HepG2 (cell line): ENCODE results near the gene PDCD2L. TPM values are rescaled to one million over a fixed set of nuclear protein-coding genes. Genes with fewer than 3 reads are reported as not detected.

Source experiments
- ATAC-seq: fragments of 200-7000 bp; cut with Tn5 transposase; 3 replicates; pipeline ENCODE4 v1.9.1; 2020; ENCODE audit warnings: mild to moderate bottlenecking, moderate library complexity
- BruUV-seq: library from RNA; stranded (reverse); fragments of 400-500 nt; replicated peaks from 2 replicates; lab custom pipeline; 2021; lab: Mats Ljungman, UMichigan
- CTCF ChIA-PET: fragments of 300-600 bp; formaldehyde crosslinking; extraction: SDS; loops from one replicate; lab custom pipeline; 2021; ENCODE audit warnings: low total read pairs, inconsistent platforms, low intra/inter-chr PET ratio; lab: Yijun Ruan, JAX
- POLR2A ChIA-PET: fragments of 350-600 bp; sonication (Branson Sonifier 250); formaldehyde crosslinking; loops from one replicate; lab custom pipeline; 2020; ENCODE audit warnings: antibody characterized with exemption, inconsistent platforms; lab: Yijun Ruan, JAX
- DNase-seq: peaks from one replicate; pipeline ENCODE4 v3.0.0-alpha.2; 2015; ENCODE audit warnings: low spot score
- FAIRE-seq: peaks from 3 replicates; lab custom pipeline; 2011; peaks lifted over from hg19 to GRCh38; lab: Jason Lieb, UNC
- H2AFZ ChIP-seq: one replicate; pipeline ENCODE4 v1.6.1; 2011; ENCODE audit warnings: low read length, inconsistent platforms
- H3K27ac ChIP-seq: fragments of 300-600 bp; 3 replicates; pipeline ENCODE4 v1.8.0; 2011; ENCODE audit warnings: mixed run types, mild to moderate bottlenecking, mixed read lengths, low read length, inconsistent platforms; ENCODE audit not compliant: insufficient read depth; ENCODE audit errors: extremely low read length
- H3K27me3 ChIP-seq, 2 experiments: fragments of 200-600 bp in 1 of 2; 2 replicates in 1 of 2; 3 replicates in 1 of 2; pipeline versions ENCODE4 v1.6.0 to v1.8.0; 2011; ENCODE audit warnings: low read length in 2 of 2, mild to moderate bottlenecking in 2 of 2, moderate library complexity in 2 of 2, inconsistent platforms in 1 of 2; ENCODE audit not compliant: insufficient read depth in 2 of 2, control insufficient read depth in 1 of 2
- H3K36me3 ChIP-seq, 2 experiments: fragments of 200-600 bp in 1 of 2; replicated peaks in 1 of 2; 2 replicates in 1 of 2; 3 replicates in 1 of 2; pipeline versions ENCODE4 v1.5.1 to v1.8.0; 2011; ENCODE audit warnings: low read length in 2 of 2, inconsistent platforms in 1 of 2; ENCODE audit not compliant: insufficient read depth in 2 of 2, control insufficient read depth in 1 of 2
- H3K4me1 ChIP-seq: 2 replicates; pipeline ENCODE4 v1.5.1; 2012; ENCODE audit warnings: low read length, inconsistent platforms; ENCODE audit not compliant: insufficient read depth
- H3K4me2 ChIP-seq: 2 replicates; pipeline ENCODE4 v1.6.0; 2011; ENCODE audit warnings: low read depth, low read length, inconsistent platforms
- H3K4me3 ChIP-seq, 3 experiments: fragments of 200-600 bp in 1 of 3; sonication (generic), shearing (Covaris generic) in 1 of 3; replicated peaks in 1 of 3; 2 replicates each; pipeline ENCODE4 v1.5.1; 2011 to 2016; ENCODE audit warnings: low read length in 3 of 3, inconsistent platforms in 2 of 3, low read depth in 2 of 3, mild to moderate bottlenecking in 2 of 3, control low read depth in 1 of 3, mixed read lengths in 1 of 3; ENCODE audit not compliant: insufficient read depth in 1 of 3
- H3K79me2 ChIP-seq: one replicate; pipeline ENCODE4 v1.6.1; 2011; ENCODE audit warnings: low read length, inconsistent platforms; ENCODE audit not compliant: insufficient read depth
- H3K9ac ChIP-seq: 2 replicates; pipeline ENCODE4 v1.6.0; 2011; ENCODE audit warnings: mild to moderate bottlenecking, low read depth, low read length, inconsistent platforms; ENCODE audit not compliant: insufficient read depth
- H3K9me3 ChIP-seq: 2 replicates; pipeline ENCODE4 v1.5.1; 2012; ENCODE audit warnings: mild to moderate bottlenecking, low read length
- H4K20me1 ChIP-seq: 2 replicates; pipeline ENCODE4 v1.6.0; 2011; ENCODE audit warnings: inconsistent platforms, mild to moderate bottlenecking, low read length, moderate library complexity; ENCODE audit not compliant: insufficient read depth
- ARHGAP35 ChIP-seq: sonication (generic); formaldehyde crosslinking; IDR thresholded peaks from 2 replicates; pipeline ENCODE4 v1.9.0; 2022; ENCODE audit warnings: mild to moderate bottlenecking, inconsistent platforms, moderate library complexity, missing genetic modification reagents, borderline replicate concordance
- MAZ ChIP-seq, 2 experiments: sonication (generic) in 1 of 2; formaldehyde crosslinking in 1 of 2; IDR thresholded peaks; 2 replicates each; pipeline versions ENCODE4 v1.5.0 to v1.6.1; 2012 to 2020; ENCODE audit warnings: low read depth in 2 of 2, mild to moderate bottlenecking in 2 of 2, borderline replicate concordance in 1 of 2, improper control_type of control experiment in 1 of 2, low read length in 1 of 2, missing genetic modification reagents in 1 of 2, moderate library complexity in 1 of 2
- MIXL1 ChIP-seq: IDR thresholded peaks from 2 replicates; pipeline ENCODE4 v1.6.1; 2016
- MYC ChIP-seq: sonication (generic); formaldehyde crosslinking; IDR thresholded peaks from 2 replicates; pipeline ENCODE4 v1.9.0; 2021; ENCODE audit warnings: missing genetic modification reagents, borderline replicate concordance
- XBP1 ChIP-seq: sonication (generic); formaldehyde crosslinking; IDR thresholded peaks from 2 replicates; pipeline ENCODE4 v1.5.0; 2020; ENCODE audit warnings: missing genetic modification reagents
- ZFY ChIP-seq: sonication (generic); formaldehyde crosslinking; IDR thresholded peaks from 2 replicates; pipeline ENCODE4 v1.4.0; 2020; ENCODE audit warnings: missing genetic modification reagents
- ZMAT3 ChIP-seq: sonication (generic); formaldehyde crosslinking; conservative IDR thresholded peaks from 2 replicates; pipeline ENCODE4 v1.7.0; 2021; ENCODE audit warnings: missing genetic modification reagents
- ZNF678 ChIP-seq: sonication (generic); formaldehyde crosslinking; IDR thresholded peaks from 2 replicates; pipeline ENCODE4 v1.4.0; 2020; ENCODE audit warnings: mild to moderate bottlenecking, missing genetic modification reagents
- ZNF780A ChIP-seq: sonication (generic); formaldehyde crosslinking; IDR thresholded peaks from 2 replicates; pipeline ENCODE4 v1.8.0; 2022; ENCODE audit warnings: mild to moderate bottlenecking, missing genetic modification reagents, moderate library complexity
- WGBS: methylation state at CpG from one replicate; pipeline ENCODE4 v1.1.6; 2017; ENCODE audit warnings: low lambda C conversion rate; 5-methylcytosine and 5-hydroxymethylcytosine counted together
- in situ Hi-C: cut with HindIII; loops from 2 replicates; pipeline ENCODE4 v1.10.0; 2017; ENCODE audit warnings: low pct_unique_long_range_greater_than_20kb; ENCODE audit not compliant: extremely low pct_ligation_motif_present
- intact Hi-C: fragments of 100-400 bp; cut with micrococcal nuclease; formaldehyde crosslinking; loops from one replicate; pipeline ENCODE4 v1.10.0; 2022; ENCODE audit not compliant: unreplicated experiment
- polyA plus RNA-seq, 8 experiments: library from polyadenylated mRNA; depleted of rRNA in 3 of 8; stranded (reverse) in 7 of 8; unstranded in 1 of 8; fragments of >200 nt; fragmentation: Illumina TruSeq in 4 of 8; extraction: Trizol in 4 of 8; gene quantifications; 2 replicates each; pipeline versions ENCODE4 v1.2.1 to v1.2.3, GENCODE V29; 2011 to 2016; ENCODE audit warnings: low read depth in 4 of 8, missing spikeins in 1 of 8, mixed read lengths in 1 of 8; ENCODE audit not compliant: insufficient read depth in 1 of 8
- total RNA-seq, 5 experiments: library from RNA; depleted of rRNA; stranded (reverse); fragments of >200 nt; fragmentation: Illumina TruSeq; extraction: Trizol; gene quantifications; 2 replicates each; pipeline ENCODE4 v1.2.3, GENCODE V29; 2016; ENCODE audit warnings: low read depth in 1 of 5
- TF ChIP-seq, protein P1 (sequence below): fragments of 450-650 bp; IDR thresholded peaks from 2 replicates; pipeline ENCODE4 v1.6.1; 2016
- TF ChIP-seq, protein P2 (sequence below): sonication (generic); formaldehyde crosslinking; IDR thresholded peaks from 2 replicates; pipeline ENCODE4 v1.5.1; 2020; ENCODE audit warnings: mild to moderate bottlenecking, missing genetic modification reagents, moderate library complexity
- TF ChIP-seq, protein P3 (sequence below): sonication (generic); formaldehyde crosslinking; IDR thresholded peaks from 2 replicates; pipeline ENCODE4 v1.4.0; 2020; ENCODE audit warnings: missing genetic modification reagents

Gene PDCD2L
- total and polyA plus RNA-seq, 2 of the 13 experiments (the other 11 are each of a cell fraction or from before 2014, with no cell fraction given): 29.3 to 35.2 TPM

DNA sequence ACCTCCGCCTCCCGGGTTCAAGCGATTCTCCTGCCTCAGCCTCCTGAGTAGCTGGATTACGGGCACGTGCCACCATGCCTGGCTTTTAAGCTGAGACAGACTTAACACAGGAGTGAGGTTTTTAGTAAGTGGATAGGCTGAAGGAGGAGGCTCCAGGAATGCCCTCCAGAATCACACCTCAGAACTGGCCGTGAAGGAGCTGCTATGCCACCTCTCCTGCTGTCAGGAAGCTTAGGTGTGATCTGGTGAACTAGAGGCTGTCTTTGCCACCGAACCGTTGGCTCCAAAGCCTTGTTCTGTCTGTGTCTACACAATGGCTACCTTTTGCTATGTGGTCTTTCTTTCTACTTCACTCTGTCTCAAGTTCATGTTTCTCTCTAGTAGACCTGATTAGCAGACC is 4.2 kb downstream of the PDCD2L start:
- H3K9me3 ChIP-seq: no peaks in the 10 kb centered on the region
- WGBS: 98% methylated on average over 7 of the region's 8 CpGs
- FAIRE-seq: no peak
- no peak for TF ChIP-seq ZNF780A (CRISPR knock-in tag)
- no peak for TF ChIP-seq MYC (CRISPR knock-in tag)
- no peak for TF ChIP-seq MIXL1 (CRISPR knock-in tag)
- TF ChIP-seq ZNF678 (CRISPR knock-in tag): no peak
- TF ChIP-seq, protein P1, sequence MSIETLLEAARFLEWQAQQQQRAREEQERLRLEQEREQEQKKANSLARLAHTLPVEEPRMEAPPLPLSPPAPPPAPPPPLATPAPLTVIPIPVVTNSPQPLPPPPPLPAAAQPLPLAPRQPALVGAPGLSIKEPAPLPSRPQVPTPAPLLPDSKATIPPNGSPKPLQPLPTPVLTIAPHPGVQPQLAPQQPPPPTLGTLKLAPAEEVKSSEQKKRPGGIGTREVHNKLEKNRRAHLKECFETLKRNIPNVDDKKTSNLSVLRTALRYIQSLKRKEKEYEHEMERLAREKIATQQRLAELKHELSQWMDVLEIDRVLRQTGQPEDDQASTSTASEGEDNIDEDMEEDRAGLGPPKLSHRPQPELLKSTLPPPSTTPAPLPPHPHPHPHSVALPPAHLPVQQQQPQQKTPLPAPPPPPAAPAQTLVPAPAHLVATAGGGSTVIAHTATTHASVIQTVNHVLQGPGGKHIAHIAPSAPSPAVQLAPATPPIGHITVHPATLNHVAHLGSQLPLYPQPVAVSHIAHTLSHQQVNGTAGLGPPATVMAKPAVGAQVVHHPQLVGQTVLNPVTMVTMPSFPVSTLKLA: no peak
- no peak for TF ChIP-seq ARHGAP35
- TF ChIP-seq ZFY (CRISPR knock-in tag): no peak
- TF ChIP-seq, protein P2, sequence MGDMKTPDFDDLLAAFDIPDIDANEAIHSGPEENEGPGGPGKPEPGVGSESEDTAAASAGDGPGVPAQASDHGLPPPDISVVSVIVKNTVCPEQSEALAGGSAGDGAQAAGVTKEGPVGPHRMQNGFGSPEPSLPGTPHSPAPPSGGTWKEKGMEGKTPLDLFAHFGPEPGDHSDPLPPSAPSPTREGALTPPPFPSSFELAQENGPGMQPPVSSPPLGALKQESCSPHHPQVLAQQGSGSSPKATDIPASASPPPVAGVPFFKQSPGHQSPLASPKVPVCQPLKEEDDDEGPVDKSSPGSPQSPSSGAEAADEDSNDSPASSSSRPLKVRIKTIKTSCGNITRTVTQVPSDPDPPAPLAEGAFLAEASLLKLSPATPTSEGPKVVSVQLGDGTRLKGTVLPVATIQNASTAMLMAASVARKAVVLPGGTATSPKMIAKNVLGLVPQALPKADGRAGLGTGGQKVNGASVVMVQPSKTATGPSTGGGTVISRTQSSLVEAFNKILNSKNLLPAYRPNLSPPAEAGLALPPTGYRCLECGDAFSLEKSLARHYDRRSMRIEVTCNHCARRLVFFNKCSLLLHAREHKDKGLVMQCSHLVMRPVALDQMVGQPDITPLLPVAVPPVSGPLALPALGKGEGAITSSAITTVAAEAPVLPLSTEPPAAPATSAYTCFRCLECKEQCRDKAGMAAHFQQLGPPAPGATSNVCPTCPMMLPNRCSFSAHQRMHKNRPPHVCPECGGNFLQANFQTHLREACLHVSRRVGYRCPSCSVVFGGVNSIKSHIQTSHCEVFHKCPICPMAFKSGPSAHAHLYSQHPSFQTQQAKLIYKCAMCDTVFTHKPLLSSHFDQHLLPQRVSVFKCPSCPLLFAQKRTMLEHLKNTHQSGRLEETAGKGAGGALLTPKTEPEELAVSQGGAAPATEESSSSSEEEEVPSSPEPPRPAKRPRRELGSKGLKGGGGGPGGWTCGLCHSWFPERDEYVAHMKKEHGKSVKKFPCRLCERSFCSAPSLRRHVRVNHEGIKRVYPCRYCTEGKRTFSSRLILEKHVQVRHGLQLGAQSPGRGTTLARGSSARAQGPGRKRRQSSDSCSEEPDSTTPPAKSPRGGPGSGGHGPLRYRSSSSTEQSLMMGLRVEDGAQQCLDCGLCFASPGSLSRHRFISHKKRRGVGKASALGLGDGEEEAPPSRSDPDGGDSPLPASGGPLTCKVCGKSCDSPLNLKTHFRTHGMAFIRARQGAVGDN (CRISPR knock-in tag): no peak
- TF ChIP-seq XBP1 (CRISPR knock-in tag): no peak
- no peak for TF ChIP-seq MAZ (IDR thresholded peaks at IDR 0.05; ENCODE audit: borderline replicate concordance, low read depth, low read length)
- no peak for TF ChIP-seq MAZ (CRISPR knock-in tag; IDR thresholded peaks at IDR 0.05; ENCODE audit: low read depth)
- TF ChIP-seq, protein P3, sequence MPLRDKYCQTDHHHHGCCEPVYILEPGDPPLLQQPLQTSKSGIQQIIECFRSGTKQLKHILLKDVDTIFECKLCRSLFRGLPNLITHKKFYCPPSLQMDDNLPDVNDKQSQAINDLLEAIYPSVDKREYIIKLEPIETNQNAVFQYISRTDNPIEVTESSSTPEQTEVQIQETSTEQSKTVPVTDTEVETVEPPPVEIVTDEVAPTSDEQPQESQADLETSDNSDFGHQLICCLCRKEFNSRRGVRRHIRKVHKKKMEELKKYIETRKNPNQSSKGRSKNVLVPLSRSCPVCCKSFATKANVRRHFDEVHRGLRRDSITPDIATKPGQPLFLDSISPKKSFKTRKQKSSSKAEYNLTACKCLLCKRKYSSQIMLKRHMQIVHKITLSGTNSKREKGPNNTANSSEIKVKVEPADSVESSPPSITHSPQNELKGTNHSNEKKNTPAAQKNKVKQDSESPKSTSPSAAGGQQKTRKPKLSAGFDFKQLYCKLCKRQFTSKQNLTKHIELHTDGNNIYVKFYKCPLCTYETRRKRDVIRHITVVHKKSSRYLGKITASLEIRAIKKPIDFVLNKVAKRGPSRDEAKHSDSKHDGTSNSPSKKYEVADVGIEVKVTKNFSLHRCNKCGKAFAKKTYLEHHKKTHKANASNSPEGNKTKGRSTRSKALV: no peak
- no peak for TF ChIP-seq ZMAT3 (CRISPR knock-in tag)
- no peak overlapping the region for H3K4me2 ChIP-seq
- H3K4me3 ChIP-seq: no peak overlapping the region
- H3K36me3 ChIP-seq: peaks cover 3 to 28% of the 10 kb centered on the region in 2 experiments; a peak in 4 of 5 replicates
- no peak overlapping the region for H3K9ac ChIP-seq
- no peaks in the 10 kb centered on the region for H4K20me1 ChIP-seq
- no peak overlapping the region for H2AFZ ChIP-seq
- peaks cover 23% of the 10 kb centered on the region for H3K4me1 ChIP-seq
- ATAC-seq: no peak
- H3K79me2 ChIP-seq: peaks cover 13% of the 10 kb centered on the region
- POLR2A ChIA-PET: no interaction called here
- no TSS peak for BruUV-seq
- CTCF ChIA-PET: no interaction called here
- in situ Hi-C loops: no loop called here
- DNase-seq: no peak
- intact Hi-C loops: no loop called here
- H3K27ac ChIP-seq: no peak overlapping the region
- no peaks in the 10 kb centered on the region for H3K27me3 ChIP-seq
